Spleen (tissue), 11 donors: ENCODE results near the gene SPX. TPM values are rescaled to one million over a fixed set of nuclear protein-coding genes. Genes with fewer than 3 reads are reported as not detected.

Experiments used
- DNase-seq: peaks from one replicate; pipeline ENCODE4 v3.0.0-alpha.2; 2020
- H3K27ac ChIP-seq, 8 donors: fragments of 200-600 bp; sonication (generic) in 7 of 8; 1 replicate in 4 of 8; 2 replicates in 4 of 8; pipeline versions ENCODE4 v1.5.0 to v1.8.0; 2016 to 2021; ENCODE audit warnings: inconsistent platforms in 4 of 8, mild to moderate bottlenecking in 4 of 8, moderate library complexity in 1 of 8
- H3K27me3 ChIP-seq, 7 donors: fragments of 200-600 bp; sonication (generic) in 6 of 7; replicated peaks in 1 of 7; 1 replicate in 4 of 7; 2 replicates in 3 of 7; pipeline versions ENCODE4 v1.5.0 to v1.8.0; 2016 to 2021; ENCODE audit warnings: inconsistent platforms in 3 of 7, mild to moderate bottlenecking in 1 of 7
- H3K36me3 ChIP-seq, 6 donors: fragments of 200-600 bp; sonication (generic) in 5 of 6; 1 replicate in 4 of 6; 2 replicates in 2 of 6; pipeline versions ENCODE4 v1.5.0 to v1.8.0; 2016 to 2021; ENCODE audit warnings: inconsistent platforms in 2 of 6
- H3K4me1 ChIP-seq, 6 donors: fragments of 200-600 bp; sonication (generic) in 5 of 6; 1 replicate in 3 of 6; 2 replicates in 3 of 6; pipeline versions ENCODE4 v1.5.0 to v1.8.0; 2016 to 2021; ENCODE audit warnings: inconsistent platforms in 3 of 6
- H3K4me3 ChIP-seq, 8 donors: fragments of 200-600 bp; sonication (generic) in 7 of 8; 1 replicate in 4 of 8; 2 replicates in 4 of 8; pipeline versions ENCODE4 v1.5.0 to v1.8.0; 2016 to 2021; ENCODE audit warnings: inconsistent platforms in 4 of 8, mild to moderate bottlenecking in 4 of 8, moderate library complexity in 2 of 8
- H3K9me3 ChIP-seq, 8 donors: fragments of 200-600 bp; sonication (generic) in 7 of 8; 1 replicate in 4 of 8; 2 replicates in 4 of 8; pipeline versions ENCODE4 v1.5.0 to v1.8.0; 2016 to 2021; ENCODE audit warnings: inconsistent platforms in 4 of 8
- CTCF ChIP-seq, 11 experiments: fragments of 200-600 bp in 7 of 11; fragments of 450-650 bp in 4 of 11; sonication (generic) in 4 of 11; IDR thresholded peaks in 8 of 11; conservative IDR thresholded peaks in 3 of 11; 1 replicate in 7 of 11; 2 replicates in 4 of 11; pipeline versions ENCODE4 v1.4.0 to v1.8.0; 2016 to 2021; ENCODE audit warnings: antibody characterized with exemption in 11 of 11, inconsistent platforms in 4 of 11, mild to moderate bottlenecking in 1 of 11
- POLR2A ChIP-seq, 3 donors: fragments of 450-650 bp; IDR thresholded peaks; one replicate each; pipeline ENCODE4 v1.5.1; 2017; ENCODE audit warnings: antibody characterized with exemption in 3 of 3, mild to moderate bottlenecking in 1 of 3
- POLR2AphosphoS5 ChIP-seq, 3 donors: sonication (generic); formaldehyde crosslinking; IDR thresholded peaks; one replicate each; pipeline ENCODE4 v1.5.1; 2017; ENCODE audit warnings: antibody characterized with exemption in 3 of 3
- WGBS, 5 donors: extraction: QIAGEN DNeasy Blood & Tissue Kit in 3 of 5; methylation state at CpG; one replicate each; pipeline versions ENCODE4 v1.1.5 to v1.1.7; 2013 to 2018; 5-methylcytosine and 5-hydroxymethylcytosine counted together
- intact Hi-C: fragments of 100-400 bp; cut with DNase I; formaldehyde crosslinking; loops from one replicate; pipeline ENCODE4 v1.15.0; 2023; ENCODE audit warnings: low total_unique reads
- polyA plus RNA-seq, 3 donors: library from polyadenylated mRNA; stranded (reverse); fragments of 200-250 nt; gene quantifications; one replicate each; pipeline ENCODE4 v1.2.1, GENCODE V29; 2013
- total RNA-seq, 7 donors: library from RNA; depleted of rRNA in 3 of 7; stranded (reverse); fragments of >200 nt in 3 of 7; fragmentation: NEBNext Ultra II Directional in 4 of 7; extraction: Animal tissue kit (Norgen Biotek cat#: 25700) in 4 of 7; gene quantifications; one replicate each; pipeline versions ENCODE4 v1.1.0 to v1.2.1, GENCODE V29; 2016 to 2021
- donor health status: healthy with polysubstance abuse.
- donor health status: DM: no; HTN: no; CAD: no; lungs with moderate emphysema.
- donor health status: DM: no; HTN: no; CAD: no.
- donor health status: Bipolar disorder and iron deficiency.
- donor health status: healthy.
- donor health status: DM: no; HTN: no; CAD: no.
- donor health status: DM: yes; HTN: yes; CAD: no.

Gene SPX
- total and polyA plus RNA-seq, 10 donors: 0.15 to 1.3 (median 0.53) TPM; not detected in 1

- Histone ChIP-seq H3K27ac (no peak overlapping the region), H3K9me3 (no peaks in the 10 kb centered on the region), H3K4me3 (no peak overlapping the region), H3K36me3 (no peaks in the 10 kb centered on the region), H3K4me1 (no peaks in the 10 kb centered on the region), H3K27me3 (no peaks in the 10 kb centered on the region)
- TF ChIP-seq POLR2AphosphoS5 (IDR thresholded peaks at IDR 0.05) (no peak), CTCF (IDR thresholded peaks at IDR 0.05 in 8 of 11, conservative IDR thresholded peaks at IDR 0.05 in 3 of 11) (no peak), POLR2A (IDR thresholded peaks at IDR 0.05) (no peak)
- 56 to 72% (median 60%) methylated on average over 1 of the region's 1 CpG for WGBS, 5 donors
- DNase-seq: no peak
- intact Hi-C loops: no loop called here
Observed at GRCh38 chr12:21547437-21547836, 21.3 kb downstream of the SPX start.

- no peak for DNase-seq
- Histone ChIP-seq H3K27me3 (no peaks in the 10 kb centered on the region), H3K4me1 (no peaks in the 10 kb centered on the region), H3K27ac (no peak overlapping the region), H3K9me3 (no peaks in the 10 kb centered on the region), H3K4me3 (no peak overlapping the region), H3K36me3 (no peaks in the 10 kb centered on the region)
- WGBS, 5 donors: 43 to 55% (median 52%) methylated on average over 4 of the region's 4 CpGs
- intact Hi-C loops: no loop called here
- no peak for TF ChIP-seq POLR2AphosphoS5 (IDR thresholded peaks at IDR 0.05)
- no peak for TF ChIP-seq CTCF (IDR thresholded peaks at IDR 0.05 in 8 of 11, conservative IDR thresholded peaks at IDR 0.05 in 3 of 11)
- no peak for TF ChIP-seq POLR2A (IDR thresholded peaks at IDR 0.05)
Observed at GRCh38 chr12:21551841-21552465, 25.9 kb downstream of the SPX start.

- DNase-seq: no peak
- H3K36me3 ChIP-seq: no peaks in the 10 kb centered on the region
- no peaks in the 10 kb centered on the region for H3K4me1 ChIP-seq
- TF ChIP-seq POLR2AphosphoS5 (IDR thresholded peaks at IDR 0.05) (no peak), POLR2A (IDR thresholded peaks at IDR 0.05) (no peak), CTCF (IDR thresholded peaks at IDR 0.05 in 8 of 11, conservative IDR thresholded peaks at IDR 0.05 in 3 of 11) (no peak)
- intact Hi-C loops: no loop called here
- WGBS, 5 donors: 68 to 83% (median 73%) methylated on average over 6 of the region's 6 CpGs
- H3K27ac ChIP-seq: no peak overlapping the region
- H3K4me3 ChIP-seq: no peak overlapping the region
- no peaks in the 10 kb centered on the region for H3K27me3 ChIP-seq
- no peaks in the 10 kb centered on the region for H3K9me3 ChIP-seq
Observed at GRCh38 chr12:21552635-21553328, 26.7 kb downstream of the SPX start.

GRCh38 chr12:21553329-21553675 is 27.2 kb downstream of the SPX start:
- Histone ChIP-seq H3K27me3 (no peaks in the 10 kb centered on the region), H3K9me3 (no peaks in the 10 kb centered on the region), H3K4me1 (no peaks in the 10 kb centered on the region), H3K36me3 (no peaks in the 10 kb centered on the region), H3K27ac (no peak overlapping the region), H3K4me3 (no peak overlapping the region)
- TF ChIP-seq POLR2AphosphoS5 (IDR thresholded peaks at IDR 0.05) (no peak), POLR2A (IDR thresholded peaks at IDR 0.05) (no peak), CTCF (IDR thresholded peaks at IDR 0.05 in 8 of 11, conservative IDR thresholded peaks at IDR 0.05 in 3 of 11) (no peak)
- DNase-seq: no peak
- intact Hi-C loops: no loop called here
